ENCODE data around the gene CCNL1.

DNA sequence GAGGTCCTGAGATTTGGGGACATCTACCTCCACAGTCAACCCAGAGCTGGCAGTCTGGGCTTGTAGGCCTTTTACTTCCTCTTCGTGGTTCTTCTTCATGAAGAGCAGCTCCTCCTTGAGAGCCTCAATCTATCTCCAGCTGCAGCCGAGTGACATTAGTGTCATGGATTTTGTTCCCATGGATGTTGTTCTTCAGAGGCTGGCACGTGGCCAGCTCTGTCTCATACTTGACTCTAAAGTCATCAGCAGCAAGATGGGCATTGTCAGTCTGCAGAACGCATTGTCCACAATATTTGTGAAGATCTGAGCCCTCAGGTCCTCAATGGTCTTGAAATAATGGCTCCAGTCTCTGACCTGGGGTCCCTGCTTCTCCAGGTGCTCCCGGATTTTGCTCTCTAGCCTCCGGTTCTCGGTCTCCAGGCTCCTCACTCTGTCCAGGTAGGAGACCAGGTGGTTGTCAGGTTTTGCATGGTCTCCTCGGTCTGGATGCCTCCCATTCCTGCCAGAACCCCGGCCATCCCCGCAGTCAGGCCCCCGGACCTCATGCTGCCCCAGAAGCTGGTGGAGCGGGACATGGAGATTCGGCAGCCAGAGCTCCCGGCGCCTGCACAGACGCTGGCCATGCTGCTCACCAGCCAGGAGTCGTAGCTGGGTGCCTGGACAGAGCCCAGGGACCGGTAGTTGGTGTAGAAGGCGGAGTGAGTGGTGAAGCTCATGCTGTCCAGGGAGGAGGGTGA lies 3.4 kb upstream of the CCNL1 start:
- TF ChIP-seq OSR1 (CRISPR knock-in tag; IDR thresholded peaks at IDR 0.05) (no peak), ZC3H10 (CRISPR knock-in tag; IDR thresholded peaks at IDR 0.05) (no peak), ZFP30 (CRISPR knock-in tag; IDR thresholded peaks at IDR 0.05) (no peak), RARB (CRISPR knock-in tag; IDR thresholded peaks at IDR 0.05) (no peak), SNAI2 (CRISPR knock-in tag; IDR thresholded peaks at IDR 0.05) (no peak), TCF4 (CRISPR knock-in tag; IDR thresholded peaks at IDR 0.05; ENCODE audit: borderline replicate concordance) (no peak), ZFP3 (CRISPR knock-in tag; IDR thresholded peaks at IDR 0.05) (no peak), TOX (CRISPR knock-in tag; IDR thresholded peaks at IDR 0.05; ENCODE audit: borderline replicate concordance) (no peak), BACH2 (CRISPR knock-in tag; IDR thresholded peaks at IDR 0.05; ENCODE audit: borderline replicate concordance) (no peak)
- TF ChIP-seq, protein P1, sequence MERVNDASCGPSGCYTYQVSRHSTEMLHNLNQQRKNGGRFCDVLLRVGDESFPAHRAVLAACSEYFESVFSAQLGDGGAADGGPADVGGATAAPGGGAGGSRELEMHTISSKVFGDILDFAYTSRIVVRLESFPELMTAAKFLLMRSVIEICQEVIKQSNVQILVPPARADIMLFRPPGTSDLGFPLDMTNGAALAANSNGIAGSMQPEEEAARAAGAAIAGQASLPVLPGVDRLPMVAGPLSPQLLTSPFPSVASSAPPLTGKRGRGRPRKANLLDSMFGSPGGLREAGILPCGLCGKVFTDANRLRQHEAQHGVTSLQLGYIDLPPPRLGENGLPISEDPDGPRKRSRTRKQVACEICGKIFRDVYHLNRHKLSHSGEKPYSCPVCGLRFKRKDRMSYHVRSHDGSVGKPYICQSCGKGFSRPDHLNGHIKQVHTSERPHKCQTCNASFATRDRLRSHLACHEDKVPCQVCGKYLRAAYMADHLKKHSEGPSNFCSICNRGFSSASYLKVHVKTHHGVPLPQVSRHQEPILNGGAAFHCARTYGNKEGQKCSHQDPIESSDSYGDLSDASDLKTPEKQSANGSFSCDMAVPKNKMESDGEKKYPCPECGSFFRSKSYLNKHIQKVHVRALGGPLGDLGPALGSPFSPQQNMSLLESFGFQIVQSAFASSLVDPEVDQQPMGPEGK (CRISPR knock-in tag; IDR thresholded peaks at IDR 0.05; ENCODE audit: borderline replicate concordance): no peak
- TF ChIP-seq, protein P2, sequence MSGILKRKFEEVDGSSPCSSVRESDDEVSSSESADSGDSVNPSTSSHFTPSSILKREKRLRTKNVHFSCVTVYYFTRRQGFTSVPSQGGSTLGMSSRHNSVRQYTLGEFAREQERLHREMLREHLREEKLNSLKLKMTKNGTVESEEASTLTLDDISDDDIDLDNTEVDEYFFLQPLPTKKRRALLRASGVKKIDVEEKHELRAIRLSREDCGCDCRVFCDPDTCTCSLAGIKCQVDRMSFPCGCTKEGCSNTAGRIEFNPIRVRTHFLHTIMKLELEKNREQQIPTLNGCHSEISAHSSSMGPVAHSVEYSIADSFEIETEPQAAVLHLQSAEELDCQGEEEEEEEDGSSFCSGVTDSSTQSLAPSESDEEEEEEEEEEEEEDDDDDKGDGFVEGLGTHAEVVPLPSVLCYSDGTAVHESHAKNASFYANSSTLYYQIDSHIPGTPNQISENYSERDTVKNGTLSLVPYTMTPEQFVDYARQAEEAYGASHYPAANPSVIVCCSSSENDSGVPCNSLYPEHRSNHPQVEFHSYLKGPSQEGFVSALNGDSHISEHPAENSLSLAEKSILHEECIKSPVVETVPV (CRISPR knock-in tag; IDR thresholded peaks at IDR 0.05): no peak
